ENCODE measurements around the gene TMEM121.
"Not testable (repeated sequence)": the region's sequence is repeated elsewhere in the genome, so short reads cannot be mapped to it uniquely, and the experiment has no call there.

The TMEM121 gene

GRCh38 chr14:105562713-105563346, 36.4 kb downstream of the TMEM121 start:
- Histone ChIP-seq H3K4me1 (no peaks in the 10 kb centered on the region), H3K9me3 (no peaks in the 10 kb centered on the region), H3K36me3 (no peaks in the 10 kb centered on the region), H3K4me3 (ENCODE audit: low read depth, low read length) (no peak overlapping the region), H3K27me3 (no peaks in the 10 kb centered on the region)
- DNase-seq = no peak
- TF ChIP-seq CTCF (IDR thresholded peaks at IDR 0.05; ENCODE audit: low read depth, low read length) = no peak

- Histone ChIP-seq H3K4me3 (ENCODE audit: low read depth, low read length) (no peak overlapping the region), H3K4me1 (no peaks in the 10 kb centered on the region), H3K36me3 (no peaks in the 10 kb centered on the region), H3K27me3 (no peaks in the 10 kb centered on the region), H3K9me3 (no peaks in the 10 kb centered on the region)
- DNase-seq = no peak
- no peak for TF ChIP-seq CTCF (IDR thresholded peaks at IDR 0.05; ENCODE audit: low read depth, low read length)
These were observed 37.0 kb downstream of the TMEM121 start for GRCh38 chr14:105563347-105563737.

GRCh38 chr14:105564536-105564935, 38.2 kb downstream of the TMEM121 start:
- H3K27me3 ChIP-seq; DNase-seq; H3K4me1 ChIP-seq; H3K36me3 ChIP-seq; H3K9me3 ChIP-seq; H3K4me3 ChIP-seq (ENCODE audit: low read depth, low read length): not testable (repeated sequence)

- H3K4me3 ChIP-seq (ENCODE audit: low read depth, low read length); H3K27me3 ChIP-seq; H3K4me1 ChIP-seq; H3K36me3 ChIP-seq; H3K9me3 ChIP-seq; DNase-seq: not testable (repeated sequence)
These were observed 39.0 kb downstream of the TMEM121 start for GRCh38 chr14:105565185-105565919.

GRCh38 chr14:105566248-105567163, 40.1 kb downstream of the TMEM121 start:
- not testable (repeated sequence) for H3K27me3 ChIP-seq; H3K9me3 ChIP-seq; H3K4me3 ChIP-seq (ENCODE audit: low read depth, low read length); H3K36me3 ChIP-seq; DNase-seq; H3K4me1 ChIP-seq

- DNase-seq; H3K27me3 ChIP-seq; H3K36me3 ChIP-seq; H3K4me3 ChIP-seq (ENCODE audit: low read depth, low read length); H3K9me3 ChIP-seq; H3K4me1 ChIP-seq: not testable (repeated sequence)
These were observed 41.1 kb downstream of the TMEM121 start for GRCh38 chr14:105567164-105568103.

- DNase-seq, H3K4me1 ChIP-seq, H3K9me3 ChIP-seq: not testable (repeated sequence)
These were observed 41.9 kb downstream of the TMEM121 start for GRCh38 chr14:105568140-105568843.

More at GRCh38 chr14:105568140-105568843, 41.9 kb downstream of the TMEM121 start:
- not testable (repeated sequence) for H3K4me3 ChIP-seq (ENCODE audit: low read depth, low read length); H3K36me3 ChIP-seq; H3K27me3 ChIP-seq
